Esophagus squamous epithelium (tissue), 5 donors: ENCODE results near the gene STAC. TPM values are rescaled to one million over a fixed set of nuclear protein-coding genes. Genes with fewer than 3 reads are reported as not detected.

Experiments used
- DNase-seq: peaks from one replicate; lab custom pipeline; 2025; lab: John Stamatoyannopoulos, UW
- H3K27ac ChIP-seq, 4 donors: fragments of 200-600 bp; sonication (generic); one replicate each; pipeline ENCODE4 v1.5.1; 2016 to 2019; ENCODE audit warnings: mild to moderate bottlenecking in 1 of 4
- H3K27me3 ChIP-seq, 4 donors: fragments of 200-600 bp; sonication (generic); 1 replicate in 3 of 4; 2 replicates in 1 of 4; pipeline versions ENCODE4 v1.5.1 to v1.6.0; 2017 to 2021; ENCODE audit warnings: antibody characterized with exemption in 1 of 4
- H3K36me3 ChIP-seq, 3 donors: fragments of 200-600 bp; sonication (generic); one replicate each; pipeline ENCODE4 v1.5.1; 2016 to 2019
- H3K4me1 ChIP-seq, 3 donors: fragments of 200-600 bp; sonication (generic); one replicate each; pipeline ENCODE4 v1.5.1; 2017 to 2019
- H3K4me3 ChIP-seq, 4 donors: fragments of 200-600 bp; sonication (generic); 1 replicate in 3 of 4; 2 replicates in 1 of 4; pipeline ENCODE4 v1.5.1; 2016 to 2019; ENCODE audit warnings: mild to moderate bottlenecking in 2 of 4, moderate library complexity in 1 of 4
- H3K9me3 ChIP-seq, 3 donors: fragments of 200-600 bp; sonication (generic); one replicate each; pipeline ENCODE4 v1.5.1; 2016 to 2019
- POLR2A ChIP-seq, 4 donors: fragments of 450-650 bp; IDR thresholded peaks; one replicate each; pipeline ENCODE4 v1.6.1; 2017; ENCODE audit warnings: antibody characterized with exemption in 4 of 4, mild to moderate bottlenecking in 4 of 4, moderate library complexity in 3 of 4
- WGBS, 2 donors: methylation state at CpG; one replicate each; pipeline ENCODE4 v1.1.5; 2018; 5-methylcytosine and 5-hydroxymethylcytosine counted together
- intact Hi-C: fragments of 100-400 bp; cut with DNase I; formaldehyde crosslinking; loops from one replicate; pipeline ENCODE4 v1.15.0; 2022
- total RNA-seq, 4 donors: library from RNA; depleted of rRNA; stranded (reverse); fragments of >200 nt; gene quantifications; one replicate each; pipeline ENCODE4 v1.1.0, GENCODE V29; 2016
- TF ChIP-seq, protein P1 (sequence below), 6 experiments: fragments of 450-650 bp in 4 of 6; fragments of 200-600 bp in 2 of 6; sonication (generic) in 2 of 6; IDR thresholded peaks; one replicate each; pipeline ENCODE4 v1.5.1; 2016 to 2019; ENCODE audit warnings: antibody characterized with exemption in 6 of 6, mild to moderate bottlenecking in 4 of 6, moderate library complexity in 4 of 6
- donor health status: DM: yes; HTN: yes; CAD: no.

STAC gene
- total RNA-seq, 4 donors from 2014 or later = 0.15 to 0.79 (median 0.46) TPM

DNA sequence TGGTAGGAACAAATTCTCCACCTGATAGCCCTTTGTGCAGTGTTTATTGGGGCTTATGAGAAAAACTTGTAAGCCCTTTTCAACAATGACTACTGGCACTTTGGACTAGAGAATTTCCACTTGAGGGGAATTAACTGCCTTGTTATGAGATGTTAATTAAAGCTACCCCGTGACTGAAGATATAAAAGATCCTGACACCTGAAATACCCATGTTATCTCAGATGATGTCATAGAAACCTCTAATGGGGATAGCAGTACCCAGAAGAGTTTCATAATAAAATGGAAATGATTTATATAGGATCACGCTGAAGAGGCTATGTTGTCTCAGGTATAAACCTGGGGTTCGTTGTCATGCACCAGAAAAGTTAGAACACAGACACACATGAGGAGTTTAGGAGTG lies 14.5 kb upstream of the STAC start:
- no peak for DNase-seq
- TF ChIP-seq POLR2A (IDR thresholded peaks at IDR 0.05) = no peak
- TF ChIP-seq, protein P1, sequence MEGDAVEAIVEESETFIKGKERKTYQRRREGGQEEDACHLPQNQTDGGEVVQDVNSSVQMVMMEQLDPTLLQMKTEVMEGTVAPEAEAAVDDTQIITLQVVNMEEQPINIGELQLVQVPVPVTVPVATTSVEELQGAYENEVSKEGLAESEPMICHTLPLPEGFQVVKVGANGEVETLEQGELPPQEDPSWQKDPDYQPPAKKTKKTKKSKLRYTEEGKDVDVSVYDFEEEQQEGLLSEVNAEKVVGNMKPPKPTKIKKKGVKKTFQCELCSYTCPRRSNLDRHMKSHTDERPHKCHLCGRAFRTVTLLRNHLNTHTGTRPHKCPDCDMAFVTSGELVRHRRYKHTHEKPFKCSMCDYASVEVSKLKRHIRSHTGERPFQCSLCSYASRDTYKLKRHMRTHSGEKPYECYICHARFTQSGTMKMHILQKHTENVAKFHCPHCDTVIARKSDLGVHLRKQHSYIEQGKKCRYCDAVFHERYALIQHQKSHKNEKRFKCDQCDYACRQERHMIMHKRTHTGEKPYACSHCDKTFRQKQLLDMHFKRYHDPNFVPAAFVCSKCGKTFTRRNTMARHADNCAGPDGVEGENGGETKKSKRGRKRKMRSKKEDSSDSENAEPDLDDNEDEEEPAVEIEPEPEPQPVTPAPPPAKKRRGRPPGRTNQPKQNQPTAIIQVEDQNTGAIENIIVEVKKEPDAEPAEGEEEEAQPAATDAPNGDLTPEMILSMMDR (IDR thresholded peaks at IDR 0.05) = no peak
- Histone ChIP-seq H3K9me3 (no peaks in the 10 kb centered on the region), H3K36me3 (no peaks in the 10 kb centered on the region), H3K4me1 (no peaks in the 10 kb centered on the region), H3K27ac (no peak overlapping the region), H3K27me3 (no peaks in the 10 kb centered on the region), H3K4me3 (no peak overlapping the region)
- intact Hi-C loops = no loop called here
- WGBS, 2 donors = 78 to 93% methylated on average over 3 of the region's 3 CpGs

DNA sequence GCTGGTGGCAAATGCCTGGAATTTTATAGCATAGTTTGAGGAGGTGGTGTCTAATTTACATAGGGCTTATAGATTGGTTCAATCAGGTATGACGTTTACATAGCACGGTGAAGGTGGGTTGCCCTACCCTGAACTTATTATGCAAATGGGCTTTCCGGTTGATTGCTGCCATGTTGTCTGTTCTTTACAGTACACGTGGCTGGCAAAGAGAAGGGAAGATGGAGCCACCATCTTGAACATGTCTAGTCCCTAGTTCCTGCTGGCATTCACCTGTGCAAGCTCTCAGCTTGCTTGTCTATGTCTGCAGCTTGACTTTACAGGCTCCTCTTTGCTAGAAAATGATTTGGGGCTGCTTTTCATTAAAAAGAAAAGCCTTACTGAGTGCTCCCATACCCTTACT lies 14.0 kb upstream of the STAC start:
- intact Hi-C loops = no loop called here
- Histone ChIP-seq H3K27me3 (no peaks in the 10 kb centered on the region), H3K4me3 (no peak overlapping the region), H3K36me3 (no peaks in the 10 kb centered on the region), H3K4me1 (no peaks in the 10 kb centered on the region), H3K9me3 (no peaks in the 10 kb centered on the region), H3K27ac (no peak overlapping the region)
- TF ChIP-seq, protein P1 (IDR thresholded peaks at IDR 0.05) = no peak
- no peak for TF ChIP-seq POLR2A (IDR thresholded peaks at IDR 0.05)
- no peak for DNase-seq
- WGBS, 2 donors = 73 to 79% methylated on average over 4 of the region's 4 CpGs

DNA sequence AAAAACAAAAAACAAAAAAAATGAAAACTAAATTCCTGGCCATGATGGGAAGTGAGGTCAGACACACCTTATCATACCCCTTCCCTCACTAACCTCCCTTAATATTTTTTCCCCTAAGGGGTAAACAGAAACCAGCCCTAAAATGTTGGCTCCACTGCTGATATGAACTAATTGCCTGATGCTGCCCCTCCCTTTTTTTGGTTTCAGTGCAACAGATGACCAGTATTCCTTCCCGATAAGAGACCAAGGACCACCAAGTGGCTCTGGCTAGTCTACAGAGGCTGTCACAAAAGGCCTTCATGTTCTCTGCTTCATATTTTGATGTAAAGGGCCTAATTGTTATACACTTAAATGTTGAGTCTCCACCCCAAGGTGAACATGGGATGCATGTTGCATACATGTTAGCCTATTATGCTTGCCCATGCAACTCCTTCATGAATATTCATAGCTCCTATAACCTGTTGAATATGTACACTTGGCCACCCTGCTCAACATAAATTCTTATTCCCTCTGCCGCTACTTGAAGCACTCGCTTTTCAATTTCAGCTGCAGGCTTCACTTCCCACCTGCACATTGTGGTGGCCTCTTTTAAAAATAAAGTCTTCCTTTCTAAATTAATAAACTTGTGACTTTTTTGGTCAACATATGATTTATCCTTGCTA lies 12.3 kb upstream of the STAC start:
- Histone ChIP-seq H3K27me3 (no peaks in the 10 kb centered on the region), H3K27ac (no peak overlapping the region), H3K4me1 (peaks cover 0 to 2% (median 0%) of the 10 kb centered on the region in 3 donors), H3K4me3 (no peak overlapping the region), H3K9me3 (no peaks in the 10 kb centered on the region), H3K36me3 (no peaks in the 10 kb centered on the region)
- DNase-seq = no peak
- TF ChIP-seq, protein P1 (IDR thresholded peaks at IDR 0.05) = no peak
- no peak for TF ChIP-seq POLR2A (IDR thresholded peaks at IDR 0.05)
- WGBS, 2 donors = 95 to 97% methylated on average over 3 of the region's 3 CpGs
- intact Hi-C loops = no loop called here

DNA sequence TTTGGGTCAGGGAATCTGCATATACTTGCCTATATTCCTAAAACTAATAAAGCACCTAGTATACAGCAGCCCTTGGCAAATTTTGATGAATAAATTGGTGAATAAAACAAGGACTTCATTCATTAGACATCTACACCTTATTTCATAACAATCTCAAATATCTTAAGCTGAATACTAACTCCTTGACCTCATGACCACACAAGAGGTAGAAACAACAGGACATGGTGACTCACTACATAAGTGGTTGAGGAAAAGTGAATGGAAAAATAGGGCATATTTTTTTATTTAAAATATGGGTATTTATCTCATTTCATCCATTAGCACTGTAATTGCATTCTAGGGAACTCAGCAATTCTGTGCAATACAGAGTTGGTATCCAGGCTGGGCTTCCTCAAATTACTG lies 7.8 kb upstream of the STAC start:
- H3K27ac ChIP-seq = no peak overlapping the region
- H3K4me1 ChIP-seq = peaks cover 0 to 2% (median 0%) of the 10 kb centered on the region in 3 donors
- TF ChIP-seq, protein P1 (IDR thresholded peaks at IDR 0.05) = no peak
- TF ChIP-seq POLR2A (IDR thresholded peaks at IDR 0.05) = no peak
- no peaks in the 10 kb centered on the region for H3K27me3 ChIP-seq
- no peaks in the 10 kb centered on the region for H3K36me3 ChIP-seq
- no peaks in the 10 kb centered on the region for H3K9me3 ChIP-seq
- no peak overlapping the region for H3K4me3 ChIP-seq
- DNase-seq = no peak
- intact Hi-C loops = no loop called here

DNA sequence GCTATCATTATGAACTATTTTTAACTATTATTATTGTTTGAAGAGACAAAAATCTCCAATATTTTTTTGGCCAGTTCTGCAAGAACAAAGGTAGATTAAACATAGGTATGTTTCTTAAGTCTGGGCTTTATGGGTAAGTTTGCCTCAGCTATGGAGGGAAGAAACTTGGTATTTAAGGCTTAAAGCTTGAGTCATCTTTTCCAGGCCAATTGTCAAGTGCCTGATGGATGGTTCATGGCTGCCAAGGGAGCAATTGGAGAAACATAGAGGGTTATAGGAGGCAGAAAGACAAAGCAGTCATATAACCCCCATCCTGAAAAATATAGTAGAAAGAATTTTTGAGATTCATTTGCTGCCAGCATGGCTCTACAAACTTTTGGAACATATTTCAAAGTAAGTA lies 7.2 kb upstream of the STAC start:
- Histone ChIP-seq H3K9me3 (no peaks in the 10 kb centered on the region), H3K36me3 (no peaks in the 10 kb centered on the region), H3K27me3 (no peaks in the 10 kb centered on the region), H3K27ac (no peak overlapping the region), H3K4me3 (no peak overlapping the region), H3K4me1 (peaks cover 0 to 2% (median 0%) of the 10 kb centered on the region in 3 donors)
- DNase-seq = no peak
- no peak for TF ChIP-seq POLR2A (IDR thresholded peaks at IDR 0.05)
- TF ChIP-seq, protein P1 (IDR thresholded peaks at IDR 0.05) = no peak
- intact Hi-C loops = no loop called here
